Kasumi-1 (cell line): ENCODE results near the gene IFT22.

ENCODE experiments used
- DNase-seq, 2 experiments: peaks; one replicate each; lab custom pipeline; 2025; lab: John Stamatoyannopoulos, UW

IFT22 gene

GRCh38 chr7:101278461-101279292 is 42.9 kb downstream of the IFT22 start:
- no peak for DNase-seq

DNA sequence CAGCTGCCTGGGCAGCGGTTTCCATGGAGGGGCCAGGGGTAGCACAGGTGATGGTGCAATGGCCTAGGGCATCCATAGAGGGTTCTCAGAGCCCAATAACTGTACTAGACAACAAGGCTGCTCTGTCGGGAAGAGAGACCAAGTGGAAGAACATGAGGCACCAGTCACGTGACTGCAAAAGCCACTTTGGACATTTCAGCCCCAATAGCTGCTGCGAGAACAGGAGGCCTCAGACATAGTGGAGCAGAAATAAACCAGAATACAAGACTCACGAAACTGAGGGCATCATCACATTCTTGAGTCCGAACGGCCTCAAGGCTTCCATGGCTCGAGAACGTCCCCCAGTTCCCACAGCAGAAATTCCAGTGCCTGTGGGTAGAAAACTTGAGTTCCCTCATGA is 44.5 kb downstream of the IFT22 start:
- no peak for DNase-seq

GRCh38 chr7:101273206-101273605 is 48.4 kb downstream of the IFT22 start:
- DNase-seq, result no peak

- no peak for DNase-seq
Measured at GRCh38 chr7:101271021-101271420, 50.6 kb downstream of the IFT22 start.

GRCh38 chr7:101269664-101270063 is 51.9 kb downstream of the IFT22 start:
- no peak for DNase-seq

DNA sequence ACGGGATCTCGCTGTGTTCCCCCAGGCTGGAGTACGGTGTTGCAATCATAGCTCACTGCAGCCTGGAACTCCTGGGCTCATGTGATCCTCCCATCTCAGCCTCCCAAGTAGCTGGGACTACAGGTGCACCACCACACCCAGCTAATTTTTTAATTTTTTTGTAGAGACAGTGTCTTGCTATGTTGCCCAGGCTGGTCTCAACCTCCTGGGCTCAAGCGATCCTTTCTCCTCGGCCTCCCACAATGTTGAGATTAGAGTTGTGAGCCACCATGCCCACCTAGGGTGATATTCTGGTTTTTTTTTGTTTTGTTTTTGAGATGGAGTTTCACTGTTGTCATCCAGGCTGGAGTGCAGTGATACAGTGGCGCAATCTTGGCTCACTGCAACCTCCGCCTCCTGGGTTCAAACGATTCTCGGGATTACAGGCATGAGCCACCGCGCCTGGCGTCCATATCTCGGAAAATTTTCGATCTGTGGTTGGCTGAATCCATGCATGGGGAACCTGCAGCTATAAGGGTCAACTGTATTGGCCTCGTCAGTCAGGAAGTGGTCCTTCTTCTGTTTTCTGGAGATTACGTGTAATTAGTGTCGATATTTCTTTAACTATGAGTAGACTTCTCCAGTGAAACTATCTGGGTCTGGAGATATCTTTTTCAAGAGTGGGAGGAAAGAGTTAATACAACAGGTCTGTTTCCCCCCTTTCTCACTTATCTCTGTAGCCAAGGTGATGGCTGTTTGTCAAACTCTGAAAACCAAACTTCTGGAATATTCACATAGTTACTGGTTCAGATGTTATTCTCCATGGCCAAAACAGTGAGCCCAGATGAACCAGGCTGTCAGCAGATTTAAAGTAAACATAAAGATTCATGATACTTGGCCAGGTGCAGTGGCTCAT is 55.7 kb downstream of the IFT22 start:
- DNase-seq, result no peak

DNA sequence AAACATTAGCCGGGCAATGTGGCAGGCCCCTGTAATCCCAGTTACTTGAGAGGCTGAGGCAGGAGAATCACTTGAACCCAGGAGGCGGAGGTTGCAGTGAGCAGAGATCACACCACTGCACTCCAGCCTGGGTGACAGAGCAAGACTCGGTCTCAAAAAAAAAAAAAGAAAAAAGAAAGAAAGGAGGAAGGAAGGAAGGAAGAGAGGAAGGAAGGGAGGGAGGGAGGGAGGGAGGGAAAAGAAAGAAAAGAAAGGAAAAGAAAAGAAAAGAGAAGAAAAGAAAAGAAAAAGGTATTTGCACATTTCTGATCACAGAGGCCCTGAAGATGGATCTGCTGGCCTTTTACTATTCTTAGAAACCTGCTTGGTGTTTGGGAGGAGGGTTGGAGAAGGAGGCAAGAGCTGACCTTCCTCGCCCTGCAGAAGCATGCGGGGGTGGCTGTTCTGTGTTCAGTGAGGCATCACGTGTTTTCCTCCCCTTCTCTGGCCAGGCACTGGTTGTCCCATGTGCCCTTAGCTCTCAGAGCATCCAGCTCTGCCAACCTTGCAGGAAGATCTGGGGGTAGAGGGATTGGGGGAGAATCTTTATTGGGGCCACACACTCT is 57.4 kb downstream of the IFT22 start:
- DNase-seq, result peak in 1 of 2 experiments; percentile 3
